ENCODE results near the gene PLCG2. TPM values are rescaled to one million over a fixed set of nuclear protein-coding genes. Genes with fewer than 3 reads are reported as not detected.

Gene PLCG2
- total RNA-seq, 1 donor from 2014 or later, result 5.7 TPM

DNA sequence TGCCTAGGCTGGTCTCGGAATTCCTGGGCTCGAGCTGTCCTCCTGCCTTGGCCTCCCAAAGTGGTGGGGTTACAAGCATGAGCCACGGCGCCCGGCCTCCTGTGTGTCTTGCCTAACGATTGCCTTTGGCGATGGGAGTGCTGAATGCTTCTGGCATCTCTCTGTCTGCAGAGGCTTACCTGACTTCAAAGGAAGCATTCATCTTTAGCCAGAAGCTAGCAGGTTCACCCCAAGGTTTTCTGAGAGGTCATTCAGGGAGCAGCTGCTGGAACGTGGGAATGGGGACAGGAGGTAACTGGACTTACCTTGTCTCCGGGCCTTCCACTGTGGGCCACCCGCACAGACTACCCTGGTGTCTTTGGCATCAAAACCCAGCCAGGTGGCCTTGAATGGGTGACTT lies 54.7 kb downstream of the PLCG2 start:
- H3K9me3 Mint-ChIP-seq, result no peaks in the 10 kb centered on the region
- H3K27me3 Mint-ChIP-seq (ENCODE audit: low read depth), result no peaks in the 10 kb centered on the region
- H3K36me3 Mint-ChIP-seq, result no peaks in the 10 kb centered on the region
- TF ChIP-seq, protein P1, sequence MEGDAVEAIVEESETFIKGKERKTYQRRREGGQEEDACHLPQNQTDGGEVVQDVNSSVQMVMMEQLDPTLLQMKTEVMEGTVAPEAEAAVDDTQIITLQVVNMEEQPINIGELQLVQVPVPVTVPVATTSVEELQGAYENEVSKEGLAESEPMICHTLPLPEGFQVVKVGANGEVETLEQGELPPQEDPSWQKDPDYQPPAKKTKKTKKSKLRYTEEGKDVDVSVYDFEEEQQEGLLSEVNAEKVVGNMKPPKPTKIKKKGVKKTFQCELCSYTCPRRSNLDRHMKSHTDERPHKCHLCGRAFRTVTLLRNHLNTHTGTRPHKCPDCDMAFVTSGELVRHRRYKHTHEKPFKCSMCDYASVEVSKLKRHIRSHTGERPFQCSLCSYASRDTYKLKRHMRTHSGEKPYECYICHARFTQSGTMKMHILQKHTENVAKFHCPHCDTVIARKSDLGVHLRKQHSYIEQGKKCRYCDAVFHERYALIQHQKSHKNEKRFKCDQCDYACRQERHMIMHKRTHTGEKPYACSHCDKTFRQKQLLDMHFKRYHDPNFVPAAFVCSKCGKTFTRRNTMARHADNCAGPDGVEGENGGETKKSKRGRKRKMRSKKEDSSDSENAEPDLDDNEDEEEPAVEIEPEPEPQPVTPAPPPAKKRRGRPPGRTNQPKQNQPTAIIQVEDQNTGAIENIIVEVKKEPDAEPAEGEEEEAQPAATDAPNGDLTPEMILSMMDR (IDR thresholded peaks at IDR 0.05; ENCODE audit: unreplicated experiment), result no peak
- peaks cover 7% of the 10 kb centered on the region for H3K4me1 Mint-ChIP-seq
- no peak overlapping the region for H3K27ac Mint-ChIP-seq
- DNase-seq (ENCODE audit: low spot score in 2 of 2, unreplicated experiment in 2 of 2), result no peak
- H3K4me3 Mint-ChIP-seq, result no peak overlapping the region

DNA sequence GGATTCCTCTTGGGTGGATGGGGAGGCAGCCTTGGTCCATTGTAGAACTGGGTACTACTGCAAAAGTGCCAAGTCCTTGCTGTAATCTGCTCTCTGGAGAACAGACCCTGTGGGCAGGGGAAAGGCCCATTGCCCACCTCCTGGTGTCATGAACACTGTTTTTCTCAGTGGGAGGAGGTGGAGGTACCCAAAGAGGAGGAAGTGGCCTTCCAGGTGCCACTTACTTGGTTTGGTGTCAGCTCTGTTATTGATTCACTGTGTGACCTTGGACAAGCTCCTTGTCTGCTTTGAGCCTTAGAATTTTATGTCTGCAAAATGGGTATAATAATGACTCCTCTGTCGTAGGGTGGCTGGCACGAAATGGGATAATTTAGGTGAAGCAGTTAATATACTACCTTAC lies 55.8 kb downstream of the PLCG2 start:
- Mint-ChIP-seq H3K4me3 (no peak overlapping the region), H3K27ac (no peak overlapping the region), H3K9me3 (no peaks in the 10 kb centered on the region), H3K36me3 (no peaks in the 10 kb centered on the region), H3K27me3 (ENCODE audit: low read depth) (no peaks in the 10 kb centered on the region), H3K4me1 (peaks cover 6% of the 10 kb centered on the region)
- TF ChIP-seq, protein P1 (IDR thresholded peaks at IDR 0.05; ENCODE audit: unreplicated experiment), result no peak
- no peak for DNase-seq (ENCODE audit: low spot score in 2 of 2, unreplicated experiment in 2 of 2)

DNA sequence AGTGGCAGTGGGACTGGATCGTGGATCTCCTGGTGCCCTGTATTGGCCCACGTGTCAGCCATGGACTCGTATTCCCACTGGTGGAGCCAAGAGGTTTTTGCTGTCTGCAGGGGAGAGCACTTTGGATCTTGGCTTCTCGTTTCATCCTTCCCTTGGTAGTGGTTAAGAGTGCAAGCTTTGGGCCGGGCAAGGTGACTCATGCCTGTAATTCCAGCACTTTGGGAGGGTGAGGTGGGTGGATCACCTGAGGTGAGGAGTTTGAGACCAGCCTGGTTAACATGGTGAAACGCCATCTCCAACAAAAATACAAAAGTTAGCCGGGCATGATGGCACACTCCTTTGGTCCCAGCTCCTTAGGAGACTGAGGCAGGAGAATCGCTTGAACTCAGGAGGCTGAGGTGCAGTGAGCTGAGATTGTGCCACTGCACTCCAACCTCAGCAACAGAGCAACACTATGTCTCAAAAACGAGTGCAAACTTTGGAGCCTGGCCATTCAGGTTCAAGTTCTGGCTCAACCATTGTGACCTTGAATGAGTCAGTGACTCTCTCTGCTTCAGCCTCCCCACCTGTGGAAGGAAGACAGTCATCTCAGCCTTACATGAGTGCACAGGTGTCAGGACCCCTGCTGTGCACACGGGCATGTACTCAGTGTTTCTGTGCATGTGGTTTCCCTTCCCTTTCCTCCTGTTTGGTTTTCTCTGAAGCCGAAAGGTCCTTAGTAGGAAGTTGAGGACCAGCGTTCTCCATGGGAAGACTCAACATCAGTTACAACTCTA lies 57.4 kb downstream of the PLCG2 start:
- Mint-ChIP-seq H3K36me3 (no peaks in the 10 kb centered on the region), H3K27me3 (ENCODE audit: low read depth) (no peaks in the 10 kb centered on the region), H3K27ac (no peak overlapping the region), H3K4me3 (no peak overlapping the region), H3K9me3 (no peaks in the 10 kb centered on the region), H3K4me1 (peaks cover 6% of the 10 kb centered on the region)
- TF ChIP-seq, protein P1 (IDR thresholded peaks at IDR 0.05; ENCODE audit: unreplicated experiment), result no peak
- no peak for DNase-seq (ENCODE audit: low spot score in 2 of 2, unreplicated experiment in 2 of 2)

DNA sequence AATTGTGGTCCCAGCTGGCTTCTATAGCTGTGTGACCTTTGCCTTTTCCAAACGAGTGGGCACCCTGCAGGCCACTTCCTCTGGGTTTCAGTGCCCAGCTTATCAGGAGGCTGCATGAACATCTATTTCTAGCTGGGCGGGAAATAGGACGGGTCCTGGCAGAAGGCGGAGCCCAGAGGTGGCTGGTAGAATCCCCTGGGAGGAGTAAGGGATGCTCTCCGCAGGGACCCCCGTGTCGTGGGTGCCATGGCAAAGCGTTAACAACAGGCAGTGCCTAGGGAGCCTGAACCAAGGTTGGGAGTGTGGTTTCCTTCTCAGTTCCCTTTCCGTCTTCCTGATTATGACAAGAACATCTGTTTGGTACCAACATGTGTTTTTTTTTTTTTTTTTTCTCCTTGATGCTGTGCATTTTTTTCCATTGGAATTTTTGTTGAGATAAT lies 58.2 kb downstream of the PLCG2 start:
- no peaks in the 10 kb centered on the region for H3K27me3 Mint-ChIP-seq (ENCODE audit: low read depth)
- no peaks in the 10 kb centered on the region for H3K9me3 Mint-ChIP-seq
- H3K27ac Mint-ChIP-seq, result no peak overlapping the region
- H3K4me1 Mint-ChIP-seq, result peaks cover 6% of the 10 kb centered on the region
- TF ChIP-seq, protein P1 (IDR thresholded peaks at IDR 0.05; ENCODE audit: unreplicated experiment), result no peak
- no peaks in the 10 kb centered on the region for H3K36me3 Mint-ChIP-seq
- H3K4me3 Mint-ChIP-seq, result no peak overlapping the region
- DNase-seq (ENCODE audit: low spot score in 2 of 2, unreplicated experiment in 2 of 2), result no peak

DNA sequence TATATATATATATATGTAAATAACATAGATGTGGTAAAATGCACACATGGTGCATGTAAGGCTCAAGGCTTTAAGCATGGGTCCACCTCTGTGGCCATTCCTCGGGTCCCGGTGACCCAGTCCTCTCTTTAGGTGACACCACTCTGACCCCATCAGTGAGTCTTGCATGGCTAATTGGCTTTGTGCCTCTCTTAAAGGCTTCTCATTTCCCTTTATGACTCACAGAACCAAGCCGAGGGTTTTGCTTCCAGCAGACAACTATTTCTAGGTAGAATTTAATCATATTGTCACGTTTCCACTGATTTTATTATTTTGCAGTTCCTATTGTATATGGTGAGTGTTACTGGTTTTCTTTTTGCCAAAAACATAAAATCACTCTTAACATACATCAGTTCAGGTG lies 59.7 kb downstream of the PLCG2 start:
- Mint-ChIP-seq H3K27ac (no peak overlapping the region), H3K27me3 (ENCODE audit: low read depth) (peaks cover 3% of the 10 kb centered on the region), H3K9me3 (no peaks in the 10 kb centered on the region), H3K4me3 (no peak overlapping the region), H3K4me1 (peaks cover 6% of the 10 kb centered on the region), H3K36me3 (no peaks in the 10 kb centered on the region)
- TF ChIP-seq, protein P1 (IDR thresholded peaks at IDR 0.05; ENCODE audit: unreplicated experiment), result no peak
- DNase-seq (ENCODE audit: low spot score in 2 of 2, unreplicated experiment in 2 of 2), result no peak

Data from mesothelial cell of epicardium (in vitro differentiated cells).